ENCODE results near the gene GATC.

GATC gene

DNA sequence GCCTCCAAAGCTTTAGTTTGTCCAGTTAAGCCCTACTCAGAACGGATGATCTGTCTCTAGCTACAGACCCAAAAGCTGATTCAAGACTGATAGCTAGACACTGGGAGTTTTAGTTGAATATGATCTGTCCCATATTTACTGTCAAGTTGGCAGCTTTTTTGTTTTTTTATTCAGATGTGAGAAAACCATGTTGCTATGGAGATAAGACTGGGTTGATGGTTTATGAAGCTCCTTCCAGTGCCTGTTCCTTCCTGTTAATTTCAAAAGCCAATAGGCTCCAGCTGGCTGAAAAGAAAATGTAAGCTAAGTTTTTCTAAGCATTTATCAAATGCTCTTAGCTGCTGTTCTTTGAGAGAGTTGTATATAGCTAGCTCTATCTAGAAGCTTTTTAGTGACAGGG lies 54.3 kb downstream of the GATC start:
- DNase-seq = no peak

DNA sequence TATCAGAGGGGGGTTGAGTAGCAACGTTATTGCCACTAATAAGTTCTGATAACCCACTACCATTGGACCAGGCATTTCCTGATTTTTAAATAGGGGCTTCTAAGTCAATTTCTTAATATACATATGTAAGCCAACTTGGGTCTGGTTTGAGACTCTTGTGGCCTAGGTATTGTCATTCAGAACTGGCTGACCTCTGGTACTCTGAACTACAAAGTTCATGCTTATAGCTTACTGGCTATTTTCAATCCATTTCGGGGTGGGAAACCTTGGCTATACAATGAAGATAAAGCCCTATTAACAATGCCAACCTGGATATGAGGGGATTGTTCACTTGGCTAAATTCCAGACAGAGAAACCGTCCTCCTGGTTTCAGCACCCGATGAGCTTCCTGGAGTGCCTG lies 58.3 kb downstream of the GATC start:
- DNase-seq = no peak

- DNase-seq = no peak
These were observed 62.3 kb downstream of the GATC start for GRCh38 chr12:120508537-120508936.
